NCI-H128 (cell line): ENCODE results near the gene ANO6.

Experiments
- DNase-seq: peaks from one replicate; lab custom pipeline; 2025; ENCODE audit not compliant: unreplicated experiment; lab: John Stamatoyannopoulos, UW

The ANO6 gene

DNA sequence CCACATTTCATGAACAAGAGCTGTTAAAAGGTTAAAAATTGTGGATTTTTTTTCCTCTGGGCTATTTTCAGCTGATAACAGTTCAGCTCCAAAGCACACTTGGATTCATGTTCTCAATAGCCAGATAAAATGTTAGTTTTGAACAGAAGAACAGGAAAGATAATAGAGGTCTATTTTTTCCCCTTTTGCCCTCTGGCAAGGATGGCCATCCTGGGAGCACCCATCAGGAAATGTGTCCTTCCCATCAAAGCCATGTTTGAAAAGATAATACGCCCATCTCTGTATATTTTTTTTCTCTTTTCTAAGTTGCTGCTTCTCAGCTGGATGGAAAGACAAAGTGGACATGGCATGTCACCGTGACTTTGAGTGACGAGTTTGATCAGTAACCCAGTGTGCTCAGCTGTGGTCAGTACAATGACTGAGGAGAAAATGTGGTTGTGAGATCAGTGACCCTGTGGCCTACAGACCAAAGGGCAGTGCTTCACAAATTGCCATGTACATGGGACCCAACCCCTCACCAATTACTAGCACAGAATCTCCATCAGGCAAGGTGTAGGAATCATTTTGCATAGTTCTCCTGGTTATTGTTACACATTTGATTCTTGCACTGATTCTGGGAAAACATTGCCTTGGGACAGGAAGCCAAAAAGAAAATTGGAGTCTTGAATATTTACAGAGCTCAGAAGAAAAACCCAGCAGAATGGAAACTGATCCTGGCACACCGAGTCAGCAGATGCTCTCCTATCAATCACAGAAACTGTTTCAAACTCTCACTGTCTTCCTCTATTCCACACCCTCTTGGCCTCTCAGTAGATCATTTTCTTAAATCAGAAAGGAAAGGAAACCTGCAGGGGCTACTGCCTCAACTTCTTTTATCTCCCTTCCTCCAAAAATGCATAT is 64.3 kb downstream of the ANO6 start:
- no peak for DNase-seq

DNA sequence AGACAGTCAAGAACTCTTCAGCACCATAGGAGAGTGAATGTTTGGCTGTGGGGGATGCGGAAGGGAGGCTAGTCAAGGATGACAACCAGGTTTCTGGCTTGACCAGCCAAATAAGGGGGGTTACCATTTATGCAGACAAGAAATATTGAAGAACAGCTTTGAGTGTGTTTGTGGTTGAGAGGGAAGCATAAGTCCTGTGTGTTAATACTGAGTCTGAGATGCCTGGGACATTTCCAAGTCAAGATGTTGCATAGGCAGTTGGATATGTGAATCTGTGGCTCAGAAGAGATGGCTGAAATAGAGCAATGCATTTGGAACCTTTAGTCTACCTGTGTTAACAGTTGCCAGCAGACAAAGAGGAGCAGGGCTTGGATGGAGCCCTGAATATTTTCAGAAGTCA is 66.1 kb downstream of the ANO6 start:
- DNase-seq, result no peak

DNA sequence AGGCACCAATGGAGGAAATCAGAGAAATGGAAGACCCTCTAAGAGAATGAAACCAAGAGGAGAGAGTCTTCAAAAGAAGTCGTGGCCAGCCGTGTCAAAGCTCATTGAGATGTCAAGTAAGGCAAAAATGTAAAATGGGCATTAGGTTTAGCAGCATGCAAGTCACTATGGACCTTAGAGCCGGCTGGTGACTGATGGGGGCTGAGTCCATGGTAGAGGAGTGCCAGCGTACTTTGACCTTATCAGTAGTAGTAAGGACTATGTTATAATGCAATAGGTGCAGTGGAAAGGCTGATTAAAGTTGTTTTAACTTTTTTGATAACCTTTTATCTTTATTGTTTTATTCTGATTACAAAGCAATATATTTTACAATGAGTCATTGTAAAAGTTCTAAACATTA is 66.5 kb downstream of the ANO6 start:
- no peak for DNase-seq

DNA sequence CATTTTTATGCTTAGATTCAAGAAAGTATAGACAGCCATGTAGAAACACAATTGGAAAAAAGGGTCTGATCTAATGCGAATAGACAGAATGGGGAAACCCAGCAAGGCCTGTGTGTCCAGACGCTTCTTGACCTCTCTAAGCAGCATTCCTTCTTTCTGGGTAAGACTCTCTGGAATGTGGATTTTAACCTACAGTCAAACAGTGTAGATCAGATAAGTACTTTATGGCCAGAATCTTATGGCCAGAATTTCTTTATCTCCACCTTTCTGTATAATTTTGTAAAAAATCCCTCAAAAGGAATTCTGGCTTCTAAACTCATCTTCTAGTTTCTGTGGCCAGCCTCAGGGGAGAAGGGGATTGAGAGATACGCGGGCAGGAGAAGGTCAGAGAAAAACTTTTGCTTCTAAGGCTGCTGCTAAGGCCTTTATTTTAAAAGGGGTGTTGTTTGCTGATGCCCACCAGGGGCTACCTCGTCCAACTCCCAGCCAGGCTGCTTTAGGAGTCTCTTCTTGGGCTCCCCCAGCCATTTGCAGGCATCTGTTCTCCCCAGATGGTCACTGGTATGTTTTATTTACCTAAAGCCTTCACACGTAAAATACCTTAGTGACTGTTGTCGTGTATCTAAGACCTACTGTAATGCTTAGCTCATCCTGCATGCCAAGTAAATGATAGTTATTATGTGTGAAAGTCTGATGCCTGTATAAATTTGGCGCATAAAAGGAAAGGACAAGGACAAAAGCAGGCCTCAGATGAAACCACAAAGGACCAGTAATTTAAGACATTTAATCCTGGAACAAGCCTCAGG is 68.4 kb downstream of the ANO6 start:
- DNase-seq, result no peak

DNA sequence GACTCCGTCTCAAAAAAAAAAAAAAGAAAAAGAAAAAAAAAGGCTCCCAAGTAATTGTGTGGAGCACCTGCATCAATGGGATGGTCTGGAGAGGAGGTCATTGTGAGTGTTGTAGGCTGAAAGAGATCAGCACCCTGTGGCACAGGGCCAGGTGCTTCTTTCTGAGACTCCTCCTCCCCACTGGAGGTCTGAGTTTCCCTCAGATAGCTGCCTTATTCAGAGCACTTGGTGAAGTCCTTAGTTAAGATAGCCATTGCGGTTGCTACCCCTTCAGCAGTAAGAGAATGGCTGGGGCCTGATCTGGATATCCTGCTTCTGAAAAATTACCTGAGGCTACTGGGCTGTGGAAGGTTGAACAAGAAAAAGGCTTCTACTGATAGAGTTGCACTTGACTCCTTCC is 69.8 kb downstream of the ANO6 start:
- no peak for DNase-seq

DNA sequence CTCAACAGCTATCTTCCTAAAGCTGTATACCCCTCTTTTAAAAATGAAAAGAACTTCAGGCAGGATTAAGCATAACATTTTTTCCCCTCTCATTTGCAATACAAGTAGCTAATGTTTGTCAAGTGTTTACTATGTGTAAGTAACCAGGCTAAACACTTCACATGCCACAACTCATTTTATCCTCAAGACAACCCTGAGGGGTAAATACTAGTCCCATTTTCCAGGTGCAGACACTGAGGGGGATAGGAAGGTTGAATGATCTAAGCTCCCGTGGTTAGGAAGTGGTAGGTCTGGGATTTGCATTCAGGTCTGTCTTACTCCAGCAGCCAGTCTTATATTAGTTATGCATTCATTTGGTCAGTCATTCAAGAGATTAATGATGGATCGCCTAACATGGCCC is 70.7 kb downstream of the ANO6 start:
- DNase-seq, result no peak

DNA sequence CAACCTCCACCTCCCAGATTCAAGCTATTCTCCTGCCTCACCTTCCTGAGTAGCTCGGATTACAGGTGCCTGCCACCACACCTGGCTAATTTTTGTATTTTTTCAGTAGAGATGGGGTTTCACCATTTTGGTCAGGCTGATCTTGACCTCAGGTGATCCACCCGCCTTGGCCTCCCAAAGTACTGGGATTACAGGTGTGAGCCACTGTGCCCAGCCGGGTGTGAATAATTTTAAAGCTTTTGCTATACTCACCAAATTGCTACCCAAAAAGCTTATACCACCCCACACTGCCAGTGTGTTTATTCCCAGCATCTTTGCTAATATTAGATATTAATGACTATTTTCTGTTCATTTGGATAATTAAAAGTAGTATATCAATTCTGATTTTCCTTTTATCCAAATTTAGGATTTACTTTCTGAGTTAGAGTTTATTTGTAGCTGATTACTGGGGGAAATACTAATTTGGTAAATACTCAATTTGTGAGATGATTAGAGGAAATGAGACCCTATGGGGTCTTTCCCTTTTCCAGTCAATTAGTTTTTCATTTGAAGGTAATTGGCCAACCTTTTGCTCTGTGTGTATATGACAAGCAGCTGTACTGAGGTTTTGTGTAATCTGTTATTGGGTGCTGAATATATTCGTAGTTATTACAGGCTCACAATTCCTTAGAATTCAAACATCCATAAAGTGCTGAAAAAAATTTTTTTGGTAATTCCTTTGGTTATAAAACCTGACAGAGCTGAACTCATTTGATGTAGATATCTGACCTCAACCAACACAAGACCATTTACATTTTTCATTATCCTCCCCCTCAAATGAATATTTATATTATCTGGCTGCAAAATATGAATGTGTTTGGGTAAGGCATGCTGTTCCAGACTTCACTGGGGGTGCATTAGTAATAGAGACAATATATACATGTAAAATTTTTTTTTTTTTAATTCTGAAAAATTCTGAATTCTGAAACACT is 73.6 kb downstream of the ANO6 start:
- no peak for DNase-seq

DNA sequence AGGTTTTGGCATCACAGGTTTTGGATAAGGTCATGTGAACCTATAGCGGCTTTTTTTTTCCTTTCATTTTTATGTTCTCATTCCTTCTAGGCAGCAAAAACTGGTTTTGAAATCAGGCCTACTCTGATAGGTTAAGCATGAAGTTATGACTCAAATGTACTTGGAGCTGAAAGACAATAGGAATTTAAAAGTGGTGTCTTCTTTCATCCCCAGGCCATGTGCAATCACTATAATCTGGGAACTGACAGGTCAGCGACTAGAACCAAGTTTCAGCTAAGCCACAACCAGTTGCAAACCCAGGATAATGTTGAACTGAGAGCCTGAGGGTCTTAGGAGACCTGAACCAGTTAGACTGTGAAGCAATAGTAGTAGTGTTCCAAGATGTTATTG is 74.3 kb downstream of the ANO6 start:
- DNase-seq, result no peak

DNA sequence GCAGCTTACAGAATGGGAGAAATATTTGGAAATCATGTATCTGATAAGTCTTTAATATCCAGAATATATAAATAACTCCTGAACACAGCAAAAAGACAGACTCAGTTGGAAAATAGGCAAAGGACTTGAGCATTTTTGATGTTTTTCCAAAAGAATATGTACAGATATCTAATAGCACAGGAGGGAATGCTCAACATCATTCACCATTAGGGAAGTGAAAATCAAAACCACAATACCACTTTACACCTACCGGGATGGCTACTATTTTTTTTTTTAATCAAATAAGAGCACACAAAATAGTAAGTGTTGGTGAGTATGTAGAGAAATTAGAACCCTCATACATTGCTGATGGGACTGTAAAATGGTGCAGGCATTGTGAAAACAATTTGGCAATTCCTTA is 75.6 kb downstream of the ANO6 start:
- no peak for DNase-seq

DNA sequence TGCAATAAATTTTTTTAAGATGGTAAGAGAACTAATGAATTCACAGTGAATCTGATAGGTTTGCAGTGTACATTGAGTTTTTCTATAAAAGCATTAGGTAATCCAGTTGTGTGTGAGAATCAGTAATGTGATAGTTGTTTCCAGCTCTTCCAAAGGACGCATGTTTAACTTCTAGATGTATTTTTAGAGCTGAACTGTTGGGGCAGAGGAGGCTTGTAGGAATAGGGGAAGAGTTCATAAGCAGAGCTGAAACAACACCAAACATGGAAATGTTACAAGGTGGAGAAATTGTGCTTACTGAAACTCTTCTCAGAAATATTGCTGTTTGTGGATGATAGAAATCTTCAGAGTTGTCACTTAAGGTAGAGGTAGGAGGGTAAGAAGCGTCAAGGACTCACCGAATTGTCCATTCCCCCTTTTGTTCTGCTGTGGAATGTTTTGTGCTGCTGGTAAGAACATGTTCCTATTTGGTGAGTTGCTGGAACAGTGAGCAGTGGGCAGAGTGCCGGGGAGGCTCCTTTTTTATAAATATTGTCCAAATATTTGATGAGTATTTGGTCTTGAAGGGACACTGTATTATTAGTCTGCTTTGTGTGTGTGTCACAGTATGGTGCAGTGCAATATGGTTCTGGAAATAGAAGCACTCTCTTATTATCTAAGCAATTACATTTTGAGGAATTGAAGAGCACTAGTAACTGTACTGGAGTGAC is 76.7 kb downstream of the ANO6 start:
- no peak for DNase-seq

DNA sequence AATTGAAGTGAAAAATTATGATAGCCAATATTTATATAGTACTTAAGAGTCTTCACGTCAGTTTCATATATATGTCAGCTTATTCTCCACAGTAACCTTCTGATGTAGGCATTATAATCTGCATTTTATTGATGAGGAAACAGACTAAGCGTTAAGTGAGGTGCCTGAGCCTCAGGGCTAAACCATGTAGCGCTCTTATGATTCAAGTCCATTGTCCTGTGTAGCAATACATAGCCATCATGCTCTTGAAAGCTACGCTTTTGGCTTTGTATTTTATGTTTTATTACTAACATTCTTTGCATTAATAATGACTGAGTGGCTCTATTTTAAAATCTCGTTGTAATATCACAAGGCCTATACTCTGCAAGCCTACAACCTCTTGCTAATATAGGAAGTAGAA is 79.0 kb downstream of the ANO6 start:
- DNase-seq, result no peak

DNA sequence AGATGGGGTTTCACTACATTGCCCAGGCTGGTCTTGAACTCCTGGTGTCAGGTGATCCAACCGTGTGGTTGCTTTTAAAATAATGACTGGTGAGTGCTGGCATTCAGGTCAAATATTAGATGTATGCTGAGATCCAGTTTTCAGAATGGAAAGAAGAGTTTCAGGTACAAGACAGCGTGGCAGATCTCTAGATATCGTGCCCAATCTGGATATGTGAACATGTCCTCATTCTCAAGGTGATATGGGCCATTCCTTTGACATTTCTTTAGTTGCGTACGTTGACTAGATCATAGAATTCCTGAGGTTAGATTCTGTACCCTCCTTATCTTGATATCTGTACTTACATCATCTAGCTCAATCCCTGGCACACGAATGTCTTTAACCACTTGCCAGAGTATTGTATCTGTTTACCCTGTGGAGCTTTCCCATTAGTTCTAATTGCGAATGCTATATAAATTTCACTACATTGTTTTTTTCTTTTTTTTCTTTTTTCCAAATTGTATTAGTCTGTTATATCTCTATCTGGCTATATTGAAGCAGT is 80.2 kb downstream of the ANO6 start:
- no peak for DNase-seq

DNA sequence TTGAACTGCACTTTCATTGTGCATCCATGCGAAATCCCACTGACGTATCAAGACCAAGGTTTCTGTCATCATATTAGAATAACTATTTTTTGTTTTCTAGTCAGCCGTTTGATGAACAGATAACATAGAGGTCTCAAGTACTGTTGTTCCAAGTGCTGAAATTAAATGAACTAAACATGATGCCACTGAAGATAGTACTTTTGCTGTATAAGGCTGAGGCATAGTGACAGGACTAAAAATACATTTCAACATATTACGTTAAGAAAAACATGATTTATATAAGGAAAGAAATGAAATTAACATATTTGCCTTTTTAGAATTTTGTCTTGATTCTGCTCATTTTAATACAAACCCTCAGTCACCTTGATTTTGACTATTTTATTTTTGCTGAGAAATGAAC is 82.2 kb downstream of the ANO6 start:
- no peak for DNase-seq

DNA sequence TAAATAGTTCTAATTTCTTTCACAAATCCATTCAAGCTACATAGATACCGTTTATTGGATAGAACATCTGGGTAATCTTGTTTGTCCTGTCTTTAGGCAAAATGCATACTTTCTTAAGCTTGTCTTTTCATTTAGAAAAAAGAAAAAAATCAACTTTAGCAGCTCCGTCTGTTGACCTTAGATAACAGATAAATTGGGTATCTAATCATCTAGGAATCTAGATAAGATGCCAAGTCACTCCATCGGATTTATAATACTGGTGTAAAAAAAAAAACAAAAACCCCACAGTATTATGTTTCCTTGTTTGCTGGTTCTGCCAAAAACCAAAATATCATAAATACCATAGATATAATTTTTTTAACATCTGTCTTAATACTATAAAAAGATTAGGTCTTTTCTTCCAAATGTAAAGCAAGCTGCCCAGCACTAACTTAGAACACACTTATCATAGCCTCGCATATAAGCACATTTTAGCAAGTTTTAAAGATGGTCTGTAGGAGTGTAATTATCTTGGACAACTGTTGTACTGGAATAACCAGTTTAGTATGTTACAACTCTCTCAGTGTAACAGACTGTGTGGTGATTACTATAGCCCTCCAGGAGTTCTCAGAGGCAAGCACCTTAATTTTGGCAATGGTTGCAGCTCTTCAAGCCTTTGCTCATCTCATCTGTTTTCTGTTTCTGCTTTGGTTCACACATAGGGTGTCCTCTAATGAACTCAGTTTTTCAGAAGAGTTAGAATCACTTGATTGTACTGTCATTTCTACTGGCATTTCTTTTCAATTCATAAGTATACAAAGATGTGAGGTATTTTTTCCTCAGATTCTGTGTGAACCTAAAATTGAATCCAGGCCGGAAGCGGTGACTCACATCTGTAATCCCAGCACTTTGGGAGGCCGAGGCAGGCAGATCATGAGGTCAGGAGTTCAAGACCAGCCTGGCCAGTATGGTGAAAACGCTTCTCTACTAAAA is 83.1 kb downstream of the ANO6 start:
- DNase-seq, result no peak

DNA sequence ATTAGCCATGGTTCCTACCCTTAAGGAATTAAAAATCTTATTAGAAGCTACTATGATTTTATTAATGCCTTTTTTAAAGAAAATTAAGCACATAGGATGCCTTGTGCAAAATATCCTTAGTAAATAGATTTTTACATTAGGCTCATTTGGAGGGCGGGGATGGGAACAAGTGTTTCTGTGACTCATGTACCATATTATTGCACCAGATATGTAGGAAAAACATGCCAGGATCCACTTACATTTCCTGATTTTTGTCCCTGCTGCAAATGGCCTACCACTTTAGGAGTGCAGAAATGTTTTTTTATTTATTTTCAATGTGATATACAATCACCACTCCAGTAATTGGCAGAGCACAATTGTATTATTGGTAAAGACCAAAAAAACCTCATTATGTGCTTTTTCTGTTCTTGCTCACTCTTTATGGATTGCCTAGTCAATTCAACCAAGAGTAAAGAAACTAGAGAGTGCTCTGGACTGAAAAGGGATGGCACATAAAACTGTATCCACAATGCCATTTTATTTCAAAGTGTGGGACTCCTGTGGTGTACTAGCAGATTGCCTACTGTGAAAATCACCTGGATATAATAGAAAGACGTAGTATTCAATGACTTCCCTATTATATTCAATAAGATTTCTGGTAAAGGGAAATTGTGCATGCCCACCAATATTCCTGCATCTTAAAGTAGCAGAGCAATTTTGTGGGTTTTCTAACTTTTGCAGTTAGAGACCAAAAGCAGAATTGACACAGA is 86.9 kb downstream of the ANO6 start:
- DNase-seq, result no peak

DNA sequence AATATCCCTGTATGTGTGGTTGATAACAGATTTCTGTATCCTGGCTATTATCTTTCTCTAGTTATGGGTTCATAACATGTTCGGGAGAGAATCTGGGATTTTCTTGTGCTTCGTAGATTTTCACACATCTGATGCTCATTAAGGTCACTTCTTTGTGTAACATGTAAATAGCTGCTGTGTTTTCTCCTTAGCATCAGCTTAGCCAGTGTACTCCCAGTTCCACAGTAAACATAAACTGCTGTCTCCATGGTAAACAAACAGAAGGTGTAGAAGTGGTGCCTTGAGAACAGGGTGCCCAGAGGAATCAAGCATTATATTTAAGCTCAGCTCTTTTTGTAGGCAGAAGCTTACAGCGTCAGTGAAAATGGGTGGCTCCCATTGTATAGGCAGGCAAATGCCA is 88.0 kb downstream of the ANO6 start:
- DNase-seq, result no peak

DNA sequence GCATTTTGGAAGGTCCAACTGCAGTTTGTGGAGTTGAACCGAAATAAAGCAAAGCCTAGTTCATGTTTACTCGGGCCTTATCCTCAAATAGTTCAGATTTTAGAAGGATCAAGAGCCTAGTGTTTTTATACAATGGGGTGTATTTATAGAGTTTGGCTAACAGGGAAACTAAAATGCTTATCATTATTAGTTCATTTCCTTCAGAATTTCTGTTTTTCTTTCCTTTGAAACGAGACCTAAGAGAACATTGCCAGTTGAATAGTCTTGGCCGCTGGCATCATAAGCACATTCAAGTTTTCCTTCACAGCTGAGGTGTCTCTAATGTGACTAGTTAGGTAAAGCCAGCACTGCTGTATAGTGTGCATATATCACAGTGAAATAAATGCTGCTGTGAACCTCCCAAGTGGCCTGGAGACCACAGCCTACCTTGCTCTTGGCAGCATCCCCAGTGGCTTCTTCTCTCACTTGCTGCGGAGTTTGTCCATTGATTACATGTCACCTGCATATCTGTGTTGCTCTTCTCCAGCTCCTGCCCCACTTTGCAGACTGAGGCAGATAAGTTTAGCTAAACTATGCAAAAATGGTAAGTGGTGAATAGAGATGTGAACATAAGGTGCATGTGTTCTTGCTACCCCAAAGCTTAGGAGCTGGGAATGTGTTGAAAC is 88.8 kb downstream of the ANO6 start:
- DNase-seq, result no peak

DNA sequence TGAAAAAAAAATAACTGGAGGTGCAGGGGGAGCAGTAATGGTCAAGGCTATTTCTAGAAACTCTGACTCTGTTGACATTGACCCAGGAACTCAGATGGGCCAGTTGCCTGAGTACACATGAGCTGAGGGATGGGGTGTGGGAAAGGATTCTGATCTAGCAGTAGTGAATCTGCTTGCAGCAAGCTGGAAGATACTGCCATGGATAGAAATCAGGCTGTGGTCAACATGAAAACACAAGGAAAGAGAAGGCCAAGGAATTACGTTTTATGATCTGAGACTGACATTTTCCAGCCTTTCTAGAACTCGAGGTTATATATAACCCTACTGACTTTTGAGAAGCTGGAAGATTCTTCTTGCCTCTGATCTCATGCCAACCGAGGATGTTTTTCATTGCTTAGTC is 90.0 kb downstream of the ANO6 start:
- no peak for DNase-seq
